Chondrocyte (in vitro differentiated cells): ENCODE data around the gene UCHL5. TPM values are rescaled to one million over a fixed set of nuclear protein-coding genes. Genes with fewer than 3 reads are reported as not detected.

Experiments
- DNase-seq: peaks from one replicate; pipeline ENCODE4 v3.0.0; 2021; ENCODE audit warnings: mixed read lengths, low spot score
- H3K27ac Mint-ChIP-seq: one replicate; pipeline ENCODE4 v1.8.0; 2021; ENCODE audit warnings: mild to moderate bottlenecking, moderate library complexity, mixed read lengths; ENCODE audit not compliant: unreplicated experiment
- H3K27me3 Mint-ChIP-seq: 2 replicates; pipeline ENCODE4 v1.8.0; 2021; ENCODE audit warnings: low read depth, mixed read lengths
- H3K36me3 Mint-ChIP-seq: 2 replicates; pipeline ENCODE4 v1.8.0; 2021; ENCODE audit warnings: low read depth, mixed read lengths
- H3K4me1 Mint-ChIP-seq: 2 replicates; pipeline ENCODE4 v1.8.0; 2021; ENCODE audit warnings: low read depth, mild to moderate bottlenecking, mixed read lengths
- H3K4me3 Mint-ChIP-seq: one replicate; pipeline ENCODE4 v1.8.0; 2021; ENCODE audit warnings: mild to moderate bottlenecking, moderate library complexity, mixed read lengths; ENCODE audit not compliant: unreplicated experiment
- H3K9me3 Mint-ChIP-seq: 2 replicates; pipeline ENCODE4 v1.8.0; 2021; ENCODE audit warnings: low read depth, mixed read lengths
- total RNA-seq: library from RNA; stranded (reverse); gene quantifications from 3 replicates; pipeline ENCODE4 v1.2.1, GENCODE V29; 2021
- TF ChIP-seq, protein P1 (sequence below): fragments of 200-600 bp; sonication (generic); IDR thresholded peaks from 2 replicates; pipeline ENCODE4 v1.5.0; 2021; ENCODE audit warnings: antibody characterized with exemption, mild to moderate bottlenecking, moderate library complexity

Gene UCHL5
- total RNA-seq, 1 donor from 2014 or later = 23.8 TPM

DNA sequence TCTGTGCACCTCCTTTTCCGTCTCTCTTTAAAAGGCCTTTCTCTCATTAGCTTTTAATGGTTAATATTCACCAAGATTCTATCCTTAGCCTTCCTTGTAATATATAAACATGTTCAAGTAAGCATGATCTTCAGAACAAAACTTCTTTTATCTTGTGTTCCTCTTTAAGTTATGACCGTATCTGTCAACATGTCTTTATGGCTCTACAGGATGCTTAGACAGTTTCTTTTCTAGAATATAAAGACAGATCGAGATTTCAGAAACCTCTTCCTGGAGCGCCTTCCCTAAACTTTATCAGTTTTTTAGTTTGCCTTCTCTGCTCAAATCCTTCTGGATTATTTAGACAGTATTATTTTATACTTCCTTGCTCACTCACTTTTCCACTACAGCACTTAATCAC, 7.4 kb upstream of the UCHL5 start:
- no peak for DNase-seq
- Mint-ChIP-seq H3K27ac (no peak overlapping the region), H3K4me1 (peaks cover 40% of the 10 kb centered on the region), H3K9me3 (no peaks in the 10 kb centered on the region), H3K36me3 (no peaks in the 10 kb centered on the region), H3K4me3 (no peak overlapping the region), H3K27me3 (no peaks in the 10 kb centered on the region)
- TF ChIP-seq, protein P1, sequence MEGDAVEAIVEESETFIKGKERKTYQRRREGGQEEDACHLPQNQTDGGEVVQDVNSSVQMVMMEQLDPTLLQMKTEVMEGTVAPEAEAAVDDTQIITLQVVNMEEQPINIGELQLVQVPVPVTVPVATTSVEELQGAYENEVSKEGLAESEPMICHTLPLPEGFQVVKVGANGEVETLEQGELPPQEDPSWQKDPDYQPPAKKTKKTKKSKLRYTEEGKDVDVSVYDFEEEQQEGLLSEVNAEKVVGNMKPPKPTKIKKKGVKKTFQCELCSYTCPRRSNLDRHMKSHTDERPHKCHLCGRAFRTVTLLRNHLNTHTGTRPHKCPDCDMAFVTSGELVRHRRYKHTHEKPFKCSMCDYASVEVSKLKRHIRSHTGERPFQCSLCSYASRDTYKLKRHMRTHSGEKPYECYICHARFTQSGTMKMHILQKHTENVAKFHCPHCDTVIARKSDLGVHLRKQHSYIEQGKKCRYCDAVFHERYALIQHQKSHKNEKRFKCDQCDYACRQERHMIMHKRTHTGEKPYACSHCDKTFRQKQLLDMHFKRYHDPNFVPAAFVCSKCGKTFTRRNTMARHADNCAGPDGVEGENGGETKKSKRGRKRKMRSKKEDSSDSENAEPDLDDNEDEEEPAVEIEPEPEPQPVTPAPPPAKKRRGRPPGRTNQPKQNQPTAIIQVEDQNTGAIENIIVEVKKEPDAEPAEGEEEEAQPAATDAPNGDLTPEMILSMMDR = no peak

DNA sequence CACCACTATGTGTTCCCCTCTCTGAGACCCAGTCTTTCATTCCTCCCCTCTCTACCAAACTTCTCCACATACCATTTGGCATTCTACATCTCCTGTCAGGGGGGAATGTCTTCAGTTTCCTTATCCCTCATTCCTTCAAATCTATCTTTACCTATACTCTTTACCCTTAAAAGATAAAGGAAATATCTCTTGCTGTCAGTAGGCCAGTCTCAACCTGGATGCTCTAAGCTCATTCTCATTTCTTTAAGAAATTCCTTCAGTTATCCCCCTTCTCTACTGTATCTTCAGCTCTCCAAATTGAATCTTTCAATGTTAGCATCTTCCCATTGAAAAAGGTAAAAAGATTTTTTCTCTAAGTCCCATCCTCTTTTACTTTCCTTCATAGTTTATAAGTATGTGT, 6.8 kb upstream of the UCHL5 start:
- no peak overlapping the region for H3K4me3 Mint-ChIP-seq
- no peaks in the 10 kb centered on the region for H3K36me3 Mint-ChIP-seq
- DNase-seq = no peak
- H3K9me3 Mint-ChIP-seq = no peaks in the 10 kb centered on the region
- peaks cover 41% of the 10 kb centered on the region for H3K4me1 Mint-ChIP-seq
- H3K27me3 Mint-ChIP-seq = no peaks in the 10 kb centered on the region
- no peak overlapping the region for H3K27ac Mint-ChIP-seq
- TF ChIP-seq, protein P1 = no peak

DNA sequence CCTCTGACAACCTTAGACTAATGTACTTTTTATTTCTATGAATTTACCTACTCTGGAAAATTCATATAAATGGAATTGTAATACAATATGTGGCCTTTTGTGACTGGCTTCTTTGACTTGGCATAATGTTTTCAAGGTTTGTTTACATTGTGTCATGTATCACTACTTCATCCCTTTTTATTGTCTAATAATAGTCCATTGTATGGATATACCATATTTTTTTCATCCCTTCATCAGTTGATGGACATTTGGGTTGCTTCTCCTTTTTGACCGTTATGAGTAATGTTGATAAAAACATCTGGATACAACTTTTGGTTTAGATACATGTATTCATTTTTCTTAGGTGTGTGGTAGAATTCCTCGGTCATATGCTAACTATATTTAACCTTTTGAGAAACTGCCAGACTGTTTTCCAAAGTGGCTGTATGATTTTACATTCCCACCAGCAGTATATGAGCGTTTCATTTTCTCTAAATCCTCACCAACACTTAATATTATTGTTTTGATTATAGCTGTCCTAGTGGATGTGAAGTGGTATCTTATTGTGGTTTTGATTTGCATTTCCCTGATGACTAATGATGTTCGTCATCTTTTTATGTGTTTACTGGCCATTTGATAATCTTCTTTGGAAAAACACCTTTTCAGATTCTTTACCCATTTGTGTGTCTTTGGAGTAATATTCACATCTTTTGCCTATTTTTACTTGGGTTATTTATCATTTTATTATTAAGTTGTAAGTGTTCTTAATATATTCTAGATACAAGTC, 3.7 kb upstream of the UCHL5 start:
- Mint-ChIP-seq H3K4me1 (peaks cover 38% of the 10 kb centered on the region), H3K4me3 (no peak overlapping the region), H3K36me3 (no peaks in the 10 kb centered on the region), H3K9me3 (no peaks in the 10 kb centered on the region), H3K27ac (no peak overlapping the region), H3K27me3 (no peaks in the 10 kb centered on the region)
- TF ChIP-seq, protein P1 = no peak
- no peak for DNase-seq

DNA sequence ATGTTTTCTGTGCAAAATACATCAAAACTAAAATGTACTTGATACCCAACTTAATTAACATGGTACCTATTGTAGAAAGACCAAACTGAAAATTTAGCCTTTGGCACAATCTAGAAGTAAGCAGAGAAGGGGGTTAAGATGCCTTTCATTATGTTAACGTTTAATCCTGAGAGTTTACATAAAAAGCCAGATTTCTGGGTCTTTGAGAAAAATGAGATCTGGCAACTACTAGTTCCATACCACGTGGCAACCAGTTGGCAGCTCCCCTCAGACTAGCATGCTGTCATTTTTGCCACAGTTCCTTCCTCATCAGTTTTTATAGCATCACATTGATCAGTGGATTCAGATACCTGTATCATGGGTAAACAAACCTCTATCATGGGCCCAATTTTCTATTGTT, 1.8 kb upstream of the UCHL5 start:
- H3K4me1 Mint-ChIP-seq = peaks cover 41% of the 10 kb centered on the region

DNA sequence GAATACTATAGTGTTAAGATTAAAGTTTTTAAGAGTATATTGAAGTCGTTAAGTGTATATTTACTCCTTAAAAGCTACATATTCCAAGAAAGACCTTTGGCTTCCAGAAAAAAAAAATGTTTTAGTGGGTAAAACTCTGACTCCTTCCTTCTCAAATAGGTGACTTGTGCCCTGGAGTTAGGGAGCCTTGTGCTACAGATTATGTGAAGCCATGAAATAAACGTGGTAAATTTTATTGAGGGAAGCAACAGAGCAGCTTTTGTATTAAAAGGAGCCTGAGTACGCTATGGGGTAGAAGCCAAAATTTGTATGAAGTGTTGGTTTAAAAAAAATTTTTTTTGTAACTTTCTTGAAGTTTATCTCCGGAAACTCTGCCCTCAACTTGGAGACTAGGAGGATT, 1.2 kb upstream of the UCHL5 start:
- DNase-seq = no peak
- TF ChIP-seq, protein P1 = no peak
- Mint-ChIP-seq H3K9me3 (no peaks in the 10 kb centered on the region), H3K27ac (peak overlapping the region; percentile 99), H3K4me1 (peaks cover 39% of the 10 kb centered on the region), H3K36me3 (no peaks in the 10 kb centered on the region), H3K4me3 (peak overlapping the region; percentile 93), H3K27me3 (no peaks in the 10 kb centered on the region)

More for the DNA sequence above, 1.8 kb upstream of the UCHL5 start:
- no peak for DNase-seq
- Mint-ChIP-seq H3K27me3 (no peaks in the 10 kb centered on the region), H3K4me3 (peak overlapping the region; percentile 93), H3K36me3 (no peaks in the 10 kb centered on the region), H3K9me3 (no peaks in the 10 kb centered on the region), H3K27ac (peak overlapping the region; percentile 99)
- TF ChIP-seq, protein P1 = no peak
